Sigmoid colon (tissue), 7 donors: ENCODE measurements around the gene ZFAND2B. TPM values are rescaled to one million over a fixed set of nuclear protein-coding genes. Genes with fewer than 3 reads are reported as not detected.
"Not testable (repeated sequence)": the region's sequence is repeated elsewhere in the genome, so short reads cannot be mapped to it uniquely, and the experiment has no call there.

Source experiments
- DNase-seq: peaks from one replicate; pipeline ENCODE4 v3.0.0-alpha.2; 2019
- H3K27ac ChIP-seq, 4 donors: fragments of 200-600 bp; sonication (generic); one replicate each; pipeline ENCODE4 v1.5.1; 2016 to 2019; ENCODE audit warnings: mild to moderate bottlenecking in 1 of 4
- H3K27me3 ChIP-seq, 3 donors: fragments of 200-600 bp; sonication (generic); one replicate each; pipeline ENCODE4 v1.5.1; 2019; ENCODE audit warnings: mild to moderate bottlenecking in 1 of 3
- H3K36me3 ChIP-seq, 4 donors: fragments of 200-600 bp; sonication (generic); one replicate each; pipeline ENCODE4 v1.5.1; 2016 to 2019
- H3K4me1 ChIP-seq, 4 donors: fragments of 200-600 bp; sonication (generic); one replicate each; pipeline ENCODE4 v1.5.1; 2017 to 2019
- H3K4me3 ChIP-seq, 4 donors: fragments of 200-600 bp; sonication (generic); one replicate each; pipeline ENCODE4 v1.5.1; 2017 to 2019; ENCODE audit warnings: mild to moderate bottlenecking in 2 of 4, moderate library complexity in 1 of 4
- H3K9me3 ChIP-seq, 4 donors: fragments of 200-600 bp in 3 of 4; sonication (generic) in 3 of 4; one replicate each; pipeline versions ENCODE4 v1.5.1 to v1.6.1; 2013 to 2019
- EP300 ChIP-seq, 4 donors: sonication (generic); formaldehyde crosslinking; IDR thresholded peaks; one replicate each; pipeline ENCODE4 v1.6.1; 2017; ENCODE audit warnings: antibody characterized with exemption in 4 of 4
- POLR2A ChIP-seq, 2 donors: fragments of 450-650 bp; IDR thresholded peaks; one replicate each; pipeline ENCODE4 v1.6.1; 2016; ENCODE audit warnings: antibody characterized with exemption in 2 of 2, mild to moderate bottlenecking in 2 of 2, moderate library complexity in 2 of 2
- POLR2AphosphoS5 ChIP-seq, 4 donors: sonication (generic); formaldehyde crosslinking; IDR thresholded peaks; one replicate each; pipeline ENCODE4 v1.6.1; 2017; ENCODE audit warnings: antibody characterized with exemption in 4 of 4
- WGBS, 2 donors: extraction: QIAGEN DNeasy Blood & Tissue Kit; methylation state at CpG; one replicate each; pipeline ENCODE4 v1.1.7; 2013; 5-methylcytosine and 5-hydroxymethylcytosine counted together
- intact Hi-C: fragments of 100-400 bp; cut with DNase I; formaldehyde crosslinking; loops from one replicate; pipeline ENCODE4 v1.15.1; 2023
- polyA plus RNA-seq, 3 donors: library from polyadenylated mRNA; stranded (reverse); fragments of 200-250 nt; gene quantifications; one replicate each; pipeline ENCODE4 v1.2.3, GENCODE V29; 2013
- total RNA-seq, 4 donors: library from RNA; depleted of rRNA; stranded (reverse); fragments of >200 nt; gene quantifications; one replicate each; pipeline ENCODE4 v1.1.0, GENCODE V29; 2016
- TF ChIP-seq, protein P1 (sequence below), 4 experiments: fragments of 450-650 bp in 3 of 4; fragments of 200-600 bp in 1 of 4; IDR thresholded peaks; one replicate each; pipeline ENCODE4 v1.5.1; 2016 to 2019; ENCODE audit warnings: antibody characterized with exemption in 4 of 4, mild to moderate bottlenecking in 3 of 4, moderate library complexity in 2 of 4
- donor health status: healthy with polysubstance abuse.
- donor health status: Bipolar disorder and iron deficiency.
- donor health status: healthy.

ZFAND2B gene
- total and polyA plus RNA-seq, 7 donors, result 26.9 to 103 (median 52.4) TPM

DNA sequence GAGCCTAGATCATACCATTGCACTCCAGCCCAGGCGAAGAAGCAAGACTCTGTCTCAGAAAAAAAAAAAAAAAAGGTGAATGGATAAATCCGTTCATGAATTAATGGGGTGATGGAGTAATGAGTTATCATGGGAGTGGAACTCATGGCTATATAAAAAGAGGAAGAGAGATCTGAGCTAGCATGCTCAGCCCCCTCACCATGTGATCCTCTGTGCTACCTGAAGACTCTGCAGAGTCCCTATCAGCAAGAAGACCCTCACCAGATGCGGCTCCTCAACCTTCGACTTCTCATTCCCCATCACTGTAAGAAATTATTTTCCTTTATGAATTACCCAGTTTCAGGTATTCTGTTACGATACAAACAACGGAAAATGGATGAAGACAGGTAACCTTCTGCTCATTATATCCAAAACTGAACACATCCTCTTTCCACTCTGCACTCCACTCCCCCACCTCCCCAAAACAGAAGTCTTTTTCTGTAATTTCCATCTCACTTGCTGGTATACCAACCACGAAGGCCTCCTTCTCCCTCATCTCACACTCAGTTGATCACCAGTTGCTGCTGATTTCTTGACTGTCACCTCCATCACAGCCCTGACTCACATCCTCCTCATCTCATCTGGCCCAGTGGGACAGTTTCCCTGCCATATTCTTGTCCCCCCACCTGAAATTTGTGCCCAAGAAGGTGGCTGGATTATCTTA is 19.7 kb upstream of the ZFAND2B start:
- DNase-seq, result peak; percentile 24
- H3K4me1 ChIP-seq, result no peaks in the 10 kb centered on the region
- intact Hi-C loops, result no loop called here
- TF ChIP-seq EP300 (IDR thresholded peaks at IDR 0.05) (no peak), POLR2AphosphoS5 (IDR thresholded peaks at IDR 0.05) (no peak), POLR2A (IDR thresholded peaks at IDR 0.05) (no peak)
- TF ChIP-seq, protein P1, sequence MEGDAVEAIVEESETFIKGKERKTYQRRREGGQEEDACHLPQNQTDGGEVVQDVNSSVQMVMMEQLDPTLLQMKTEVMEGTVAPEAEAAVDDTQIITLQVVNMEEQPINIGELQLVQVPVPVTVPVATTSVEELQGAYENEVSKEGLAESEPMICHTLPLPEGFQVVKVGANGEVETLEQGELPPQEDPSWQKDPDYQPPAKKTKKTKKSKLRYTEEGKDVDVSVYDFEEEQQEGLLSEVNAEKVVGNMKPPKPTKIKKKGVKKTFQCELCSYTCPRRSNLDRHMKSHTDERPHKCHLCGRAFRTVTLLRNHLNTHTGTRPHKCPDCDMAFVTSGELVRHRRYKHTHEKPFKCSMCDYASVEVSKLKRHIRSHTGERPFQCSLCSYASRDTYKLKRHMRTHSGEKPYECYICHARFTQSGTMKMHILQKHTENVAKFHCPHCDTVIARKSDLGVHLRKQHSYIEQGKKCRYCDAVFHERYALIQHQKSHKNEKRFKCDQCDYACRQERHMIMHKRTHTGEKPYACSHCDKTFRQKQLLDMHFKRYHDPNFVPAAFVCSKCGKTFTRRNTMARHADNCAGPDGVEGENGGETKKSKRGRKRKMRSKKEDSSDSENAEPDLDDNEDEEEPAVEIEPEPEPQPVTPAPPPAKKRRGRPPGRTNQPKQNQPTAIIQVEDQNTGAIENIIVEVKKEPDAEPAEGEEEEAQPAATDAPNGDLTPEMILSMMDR (IDR thresholded peaks at IDR 0.05), result no peak
- H3K27me3 ChIP-seq, result no peaks in the 10 kb centered on the region
- WGBS, 2 donors, result 84 to 88% methylated on average over 7 of the region's 7 CpGs
- peaks cover 9 to 35% (median 21%) of the 10 kb centered on the region in 4 donors for H3K36me3 ChIP-seq
- no peak overlapping the region for H3K4me3 ChIP-seq
- H3K27ac ChIP-seq, result no peak overlapping the region
- no peaks in the 10 kb centered on the region for H3K9me3 ChIP-seq

DNA sequence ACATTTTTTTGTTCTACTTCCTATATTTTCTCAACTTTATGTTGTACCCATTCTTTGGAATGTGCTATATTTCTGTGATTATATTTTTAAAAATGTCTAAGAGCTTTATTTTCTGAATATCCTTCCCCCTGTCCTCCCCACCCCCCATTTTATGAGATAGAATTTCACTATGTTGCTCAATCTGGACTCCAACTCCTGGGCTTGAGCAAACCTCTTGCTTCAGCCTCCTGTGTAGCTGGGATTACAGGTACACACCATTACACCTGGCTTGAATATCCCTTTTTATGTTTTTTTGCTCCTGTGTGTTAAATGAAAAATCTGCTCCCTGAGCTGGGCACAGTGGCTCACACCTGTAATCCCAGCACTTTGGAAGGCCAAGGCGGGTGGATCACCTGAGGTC is 9.2 kb upstream of the ZFAND2B start:
- TF ChIP-seq, protein P1 (IDR thresholded peaks at IDR 0.05), result no peak
- TF ChIP-seq POLR2AphosphoS5 (IDR thresholded peaks at IDR 0.05) (no peak), EP300 (IDR thresholded peaks at IDR 0.05) (no peak), POLR2A (IDR thresholded peaks at IDR 0.05) (no peak)
- WGBS, 2 donors, result 98 to 100% methylated on average over 1 of the region's 1 CpG
- no peak for DNase-seq

DNA sequence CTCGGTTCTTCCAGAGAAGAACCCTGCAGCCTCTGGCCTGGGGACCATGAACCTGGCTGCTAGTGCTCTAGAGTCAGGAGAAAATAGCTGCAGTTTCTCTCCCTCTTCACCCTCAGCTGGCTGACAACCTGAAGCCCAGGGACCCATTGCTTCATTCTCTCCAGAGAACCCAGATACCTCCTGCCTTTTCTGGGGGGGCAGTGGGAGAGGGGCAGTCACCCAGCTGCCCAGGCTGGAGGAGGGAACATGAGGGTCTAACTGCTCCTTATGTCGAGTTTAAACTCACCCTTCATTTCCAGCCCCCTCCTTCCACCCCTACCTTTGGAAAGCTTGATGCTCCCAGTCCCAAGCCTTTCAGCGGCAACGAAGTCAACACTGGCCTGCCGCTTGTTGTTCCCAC is 7.6 kb upstream of the ZFAND2B start:
- TF ChIP-seq, protein P1 (IDR thresholded peaks at IDR 0.05), result no peak
- Histone ChIP-seq H3K27me3 (peaks cover 0 to 13% (median 0%) of the 10 kb centered on the region in 3 donors), H3K27ac (no peak overlapping the region), H3K4me1 (no peaks in the 10 kb centered on the region), H3K36me3 (no peaks in the 10 kb centered on the region), H3K4me3 (no peak overlapping the region), H3K9me3 (no peaks in the 10 kb centered on the region)
- WGBS, 2 donors, result 79 to 89% methylated on average over 5 of the region's 5 CpGs
- no peak for DNase-seq
- intact Hi-C loops, result no loop called here

More for the DNA sequence above, 9.2 kb upstream of the ZFAND2B start:
- H3K4me1 ChIP-seq, result no peaks in the 10 kb centered on the region
- intact Hi-C loops, result no loop called here
- no peaks in the 10 kb centered on the region for H3K9me3 ChIP-seq
- no peaks in the 10 kb centered on the region for H3K36me3 ChIP-seq
- H3K27me3 ChIP-seq, result peaks cover 0 to 13% (median 0%) of the 10 kb centered on the region in 3 donors
- H3K27ac ChIP-seq, result no peak overlapping the region
- no peak overlapping the region for H3K4me3 ChIP-seq

DNA sequence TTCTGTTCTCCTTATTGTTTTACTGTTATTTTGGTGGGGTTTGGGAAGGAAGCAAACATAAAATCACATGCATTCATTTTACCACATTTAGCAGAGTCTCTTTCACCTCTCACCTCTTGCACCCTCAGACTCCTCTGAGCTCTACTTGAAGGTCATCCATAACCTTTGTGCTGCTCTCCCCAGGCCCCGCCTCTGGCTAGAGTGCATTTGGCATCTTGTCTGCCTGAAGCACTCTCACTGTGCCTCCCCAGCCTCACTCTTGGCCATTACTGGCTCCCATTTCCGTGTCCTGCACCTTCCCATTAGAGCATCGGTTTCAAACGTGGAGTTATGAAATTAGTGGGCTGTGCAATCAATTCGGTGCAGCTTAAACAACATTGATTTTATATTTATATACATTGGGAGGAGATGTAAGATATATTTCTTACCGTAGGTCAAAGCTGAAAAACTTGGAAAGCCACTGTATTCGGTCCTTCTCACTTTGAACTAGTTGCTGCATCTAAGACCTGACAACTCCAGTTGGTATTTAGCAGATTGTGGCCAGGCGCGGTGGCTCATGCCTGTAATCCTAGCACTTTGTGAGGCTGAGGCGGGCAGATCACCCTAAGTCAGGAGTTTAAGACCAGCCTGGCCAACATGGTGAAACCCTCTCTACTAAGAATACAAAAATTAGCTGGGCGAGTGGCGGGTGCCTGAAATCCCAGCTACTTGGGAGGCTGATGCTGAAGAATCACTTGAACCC is 6.9 kb upstream of the ZFAND2B start:
- Histone ChIP-seq H3K9me3 (no peaks in the 10 kb centered on the region), H3K4me1 (no peaks in the 10 kb centered on the region), H3K36me3 (no peaks in the 10 kb centered on the region), H3K27ac (no peak overlapping the region), H3K27me3 (peaks cover 0 to 13% (median 0%) of the 10 kb centered on the region in 3 donors), H3K4me3 (no peak overlapping the region)
- intact Hi-C loops, result no loop called here
- 83 to 88% methylated on average over 12 of the region's 12 CpGs for WGBS, 2 donors
- no peak for TF ChIP-seq POLR2A (IDR thresholded peaks at IDR 0.05)
- DNase-seq, result peak; percentile 26

GRCh38 chr2:219200502-219201326 is 5.9 kb upstream of the ZFAND2B start:
- WGBS, 2 donors, result 72 to 76% methylated on average over 25 of the region's 26 CpGs
- peak; percentile 24 for DNase-seq
- H3K9me3 ChIP-seq, H3K4me1 ChIP-seq, H3K4me3 ChIP-seq, intact Hi-C loops, H3K27ac ChIP-seq, H3K36me3 ChIP-seq: not testable (repeated sequence)
- H3K27me3 ChIP-seq, result peaks cover 0 to 13% (median 0%) of the 10 kb centered on the region in 3 donors

DNA sequence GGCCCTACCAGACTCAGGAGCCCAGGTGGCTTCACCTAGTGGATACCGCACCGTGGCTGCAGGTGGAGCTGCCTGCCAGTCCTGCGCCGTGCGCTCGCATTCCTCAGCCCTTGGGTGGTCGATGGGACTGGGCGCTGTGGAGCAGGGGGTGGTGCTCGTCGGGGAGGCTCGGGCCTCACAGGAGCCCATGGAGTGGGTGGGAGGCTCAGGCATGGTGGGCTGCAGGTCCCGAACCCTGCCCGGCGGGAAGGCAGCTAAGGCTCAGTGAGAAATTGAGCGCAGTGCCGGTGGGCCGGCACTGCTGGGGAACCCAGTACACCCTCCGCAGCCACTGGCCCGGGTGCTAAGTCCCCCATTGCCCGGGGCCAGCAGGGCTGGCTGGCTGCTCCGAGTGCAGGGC is 5.3 kb upstream of the ZFAND2B start:
- WGBS, 2 donors, result 92 to 93% methylated on average over 21 of the region's 21 CpGs
- DNase-seq, result peak; percentile 36
- H3K4me3 ChIP-seq, intact Hi-C loops, H3K36me3 ChIP-seq, H3K27ac ChIP-seq, H3K4me1 ChIP-seq, H3K9me3 ChIP-seq: not testable (repeated sequence)
- H3K27me3 ChIP-seq, result peaks cover 0 to 13% (median 0%) of the 10 kb centered on the region in 3 donors
